GM12891 (cell line): ENCODE measurements around the gene IQGAP2.

Source experiments
- DNase-seq: peaks from one replicate; pipeline ENCODE4 v3.0.0; 2011; ENCODE audit warnings: low spot score; ENCODE audit not compliant: insufficient read length
- FAIRE-seq: peaks from 2 replicates; lab custom pipeline; 2011; peaks lifted over from hg19 to GRCh38; lab: Jason Lieb, UNC
- PAX5 ChIP-seq: IDR thresholded peaks from 2 replicates; pipeline ENCODE4 v1.6.1; 2011; ENCODE audit warnings: low read length, moderate library complexity, mild to moderate bottlenecking; ENCODE audit not compliant: insufficient read depth, severe bottlenecking
- POLR2A ChIP-seq: IDR thresholded peaks from 2 replicates; pipeline ENCODE4 v1.6.1; 2011; ENCODE audit warnings: low read depth, low read length, control low read depth
- POLR2AphosphoS5 ChIP-seq: IDR thresholded peaks from 2 replicates; pipeline ENCODE4 v1.6.1; 2011; ENCODE audit warnings: low read depth, low read length, control low read depth
- POU2F2 ChIP-seq: IDR thresholded peaks from 2 replicates; pipeline ENCODE4 v1.6.1; 2011; ENCODE audit warnings: low read depth, mild to moderate bottlenecking, control low read depth, low read length, moderate library complexity
- SPI1 ChIP-seq: IDR thresholded peaks from 2 replicates; pipeline ENCODE4 v1.6.1; 2011; ENCODE audit warnings: low read depth, low read length, control low read depth
- TAF1 ChIP-seq: IDR thresholded peaks from 2 replicates; pipeline ENCODE4 v1.6.1; 2011; ENCODE audit warnings: low read depth, low read length, control low read depth

Gene IQGAP2

GRCh38 chr5:76462097-76462667 is 59.1 kb downstream of the IQGAP2 start:
- DNase-seq: no peak
- TF ChIP-seq POLR2A (no peak), TAF1 (no peak), PAX5 (no peak), POU2F2 (no peak), POLR2AphosphoS5 (no peak), SPI1 (no peak)
- FAIRE-seq: no peak

GRCh38 chr5:76467216-76467615 is 64.1 kb downstream of the IQGAP2 start:
- no peak for TF ChIP-seq TAF1
- no peak for TF ChIP-seq POU2F2
- no peak for TF ChIP-seq POLR2A
- no peak for TF ChIP-seq POLR2AphosphoS5
- TF ChIP-seq PAX5: no peak
- TF ChIP-seq SPI1: no peak
- DNase-seq: no peak
- FAIRE-seq: no peak

- FAIRE-seq: no peak
- DNase-seq: no peak
- TF ChIP-seq PAX5 (no peak), POLR2AphosphoS5 (no peak), POLR2A (no peak), TAF1 (no peak), POU2F2 (no peak), SPI1 (no peak)
Measured at GRCh38 chr5:76468635-76469425, 65.7 kb downstream of the IQGAP2 start.

- FAIRE-seq: no peak
- no peak for DNase-seq
- TF ChIP-seq POLR2A: no peak
- TF ChIP-seq SPI1: no peak
- no peak for TF ChIP-seq PAX5
Measured at GRCh38 chr5:76469656-76470290, 66.7 kb downstream of the IQGAP2 start.

- FAIRE-seq: no peak
- TF ChIP-seq SPI1: no peak
- no peak for TF ChIP-seq POLR2A
- no peak for TF ChIP-seq POU2F2
- TF ChIP-seq POLR2AphosphoS5: no peak
- TF ChIP-seq TAF1: no peak
- TF ChIP-seq PAX5: no peak
- DNase-seq: no peak
Measured at GRCh38 chr5:76470976-76471375, 67.9 kb downstream of the IQGAP2 start.

- FAIRE-seq (no peak), DNase-seq (no peak)
- no peak for TF ChIP-seq POLR2AphosphoS5
- TF ChIP-seq TAF1: no peak
- TF ChIP-seq POLR2A: no peak
- TF ChIP-seq POU2F2: no peak
- no peak for TF ChIP-seq PAX5
- no peak; the same call in 1 of the 2 replicates for TF ChIP-seq SPI1
Measured at GRCh38 chr5:76471406-76471805, 68.3 kb downstream of the IQGAP2 start.

GRCh38 chr5:76471987-76472334 is 68.9 kb downstream of the IQGAP2 start:
- DNase-seq: no peak
- FAIRE-seq: peak; percentile 41
- no peak for TF ChIP-seq POU2F2
- TF ChIP-seq PAX5: no peak
- no peak for TF ChIP-seq SPI1
- TF ChIP-seq TAF1: no peak
- no peak for TF ChIP-seq POLR2A
- TF ChIP-seq POLR2AphosphoS5: no peak

GRCh38 chr5:76472335-76473008 is 69.4 kb downstream of the IQGAP2 start:
- TF ChIP-seq POU2F2: no peak
- TF ChIP-seq POLR2AphosphoS5: no peak
- TF ChIP-seq TAF1: no peak
- no peak for TF ChIP-seq POLR2A
- no peak for TF ChIP-seq PAX5
- TF ChIP-seq SPI1: no peak
- FAIRE-seq (no peak), DNase-seq (no peak)

- FAIRE-seq: no peak
- TF ChIP-seq POLR2A (no peak), SPI1 (no peak), TAF1 (no peak), POU2F2 (no peak), PAX5 (no peak), POLR2AphosphoS5 (no peak)
- DNase-seq: no peak
Measured at GRCh38 chr5:76473009-76473336, 69.9 kb downstream of the IQGAP2 start.
